ENCODE measurements around the gene DBN1.

DNA sequence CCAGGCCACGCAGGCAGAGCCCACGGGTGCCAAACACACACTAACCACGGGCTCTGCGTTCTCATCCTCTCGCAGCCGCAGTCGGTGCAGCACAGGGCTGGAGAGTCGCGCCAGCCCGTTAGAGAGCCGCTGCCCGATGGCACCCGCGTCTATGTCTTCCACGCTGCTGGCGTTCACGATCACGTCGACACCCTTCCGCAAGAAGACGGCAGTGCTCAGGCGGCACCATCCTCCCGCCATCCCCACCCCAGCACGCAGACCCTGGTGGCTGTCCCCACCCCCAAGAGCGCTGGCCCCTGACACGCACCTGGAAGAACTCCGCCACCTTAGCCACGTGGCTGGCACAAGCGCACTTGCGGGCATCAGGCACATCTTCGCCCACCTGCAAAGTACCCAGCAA, 6.0 kb downstream of the DBN1 start:
- TF ChIP-seq, protein P1, sequence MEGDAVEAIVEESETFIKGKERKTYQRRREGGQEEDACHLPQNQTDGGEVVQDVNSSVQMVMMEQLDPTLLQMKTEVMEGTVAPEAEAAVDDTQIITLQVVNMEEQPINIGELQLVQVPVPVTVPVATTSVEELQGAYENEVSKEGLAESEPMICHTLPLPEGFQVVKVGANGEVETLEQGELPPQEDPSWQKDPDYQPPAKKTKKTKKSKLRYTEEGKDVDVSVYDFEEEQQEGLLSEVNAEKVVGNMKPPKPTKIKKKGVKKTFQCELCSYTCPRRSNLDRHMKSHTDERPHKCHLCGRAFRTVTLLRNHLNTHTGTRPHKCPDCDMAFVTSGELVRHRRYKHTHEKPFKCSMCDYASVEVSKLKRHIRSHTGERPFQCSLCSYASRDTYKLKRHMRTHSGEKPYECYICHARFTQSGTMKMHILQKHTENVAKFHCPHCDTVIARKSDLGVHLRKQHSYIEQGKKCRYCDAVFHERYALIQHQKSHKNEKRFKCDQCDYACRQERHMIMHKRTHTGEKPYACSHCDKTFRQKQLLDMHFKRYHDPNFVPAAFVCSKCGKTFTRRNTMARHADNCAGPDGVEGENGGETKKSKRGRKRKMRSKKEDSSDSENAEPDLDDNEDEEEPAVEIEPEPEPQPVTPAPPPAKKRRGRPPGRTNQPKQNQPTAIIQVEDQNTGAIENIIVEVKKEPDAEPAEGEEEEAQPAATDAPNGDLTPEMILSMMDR (IDR thresholded peaks at IDR 0.05; ENCODE audit: low read depth, low read length) = no peak
- no peak for TF ChIP-seq EZH2phosphoT487 (IDR thresholded peaks at IDR 0.05; ENCODE audit: low read depth)
